LNCAP (cell line): Measurements from ENCODE around the gene BNIP3.

Source experiments
- CTCF ChIP-seq: fragments of 450-650 bp; IDR thresholded peaks from 2 replicates; pipeline ENCODE4 v1.5.1; 2017; ENCODE audit warnings: mild to moderate bottlenecking

Gene BNIP3

GRCh38 chr10:132009575-132009974 lies 27.9 kb upstream of the BNIP3 start:
- TF ChIP-seq CTCF = no peak

DNA sequence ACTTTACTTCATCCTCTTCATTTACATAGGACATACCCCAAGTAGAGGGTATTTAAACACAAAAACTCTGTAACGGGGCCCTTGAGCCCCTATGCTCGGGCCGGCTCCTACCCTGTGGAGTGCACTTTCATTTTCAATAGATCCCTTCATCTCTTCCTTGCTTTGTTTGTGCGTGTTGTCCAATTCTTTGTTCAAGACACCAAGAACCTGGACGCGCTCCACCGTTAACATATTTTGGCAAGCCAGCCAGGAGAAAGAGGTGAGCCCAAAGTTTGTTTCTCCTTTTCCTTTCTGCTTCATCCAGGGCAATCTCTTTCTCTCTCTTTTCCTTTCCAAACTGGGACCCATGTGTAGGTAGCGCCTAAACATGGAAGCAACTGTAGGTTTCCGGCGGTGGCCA lies 26.0 kb upstream of the BNIP3 start:
- no peak for TF ChIP-seq CTCF

DNA sequence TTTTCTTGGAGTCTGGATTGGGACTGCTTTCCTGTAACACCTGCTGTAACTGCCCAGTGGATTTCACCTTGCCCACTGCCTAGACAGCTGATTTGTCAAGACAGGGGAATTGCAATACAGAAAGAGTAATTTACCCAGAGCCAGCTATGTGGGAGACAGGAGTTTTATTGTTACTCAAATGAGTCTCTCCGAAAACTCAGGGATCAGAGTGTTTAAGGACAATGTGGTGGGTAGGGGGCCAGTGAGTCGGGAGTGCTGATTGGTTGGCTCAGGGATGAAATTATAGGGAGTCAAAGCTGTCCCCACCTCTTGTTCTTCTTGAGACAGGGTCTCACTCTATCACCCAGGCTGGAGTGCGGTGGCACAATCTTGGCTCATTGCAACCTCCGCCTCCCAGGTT lies 25.2 kb upstream of the BNIP3 start:
- TF ChIP-seq CTCF = no peak

GRCh38 chr10:132005147-132005546 lies 23.4 kb upstream of the BNIP3 start:
- TF ChIP-seq CTCF = no peak

DNA sequence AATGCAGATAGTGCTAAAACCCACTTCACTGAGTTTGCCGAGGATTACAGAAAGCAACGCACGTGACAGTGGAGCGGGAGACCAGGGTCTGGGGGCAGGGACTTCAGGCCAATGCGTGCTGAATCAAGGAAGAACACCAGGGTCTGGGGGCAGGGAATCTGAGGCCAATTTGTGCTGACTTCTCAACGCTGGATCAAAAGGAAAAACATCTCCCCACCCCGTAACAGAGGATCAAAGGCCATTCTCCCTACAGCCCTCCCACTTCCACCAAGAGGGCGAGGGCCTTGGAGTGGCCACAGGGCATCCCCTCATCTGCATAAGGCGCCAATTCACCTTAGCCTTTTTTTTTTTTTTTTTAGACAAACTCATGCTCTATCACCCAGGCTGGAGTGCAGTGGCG lies 22.3 kb upstream of the BNIP3 start:
- TF ChIP-seq CTCF = no peak

- TF ChIP-seq CTCF = no peak
These were observed 21.7 kb upstream of the BNIP3 start for GRCh38 chr10:132003282-132003924.

- TF ChIP-seq CTCF = no peak
These were observed 20.3 kb upstream of the BNIP3 start for GRCh38 chr10:132002004-132002403.
